Prostate gland (tissue), 2 donors: ENCODE results near the gene METRNL.

Source experiments
- CTCF ChIP-seq, 4 experiments: fragments of 200-600 bp in 2 of 4; fragments of 450-650 bp in 2 of 4; sonication (generic) in 2 of 4; IDR thresholded peaks; 1 replicate in 3 of 4; 2 replicates in 1 of 4; pipeline ENCODE4 v1.5.1; 2016 to 2019; ENCODE audit warnings: antibody characterized with exemption in 4 of 4, mild to moderate bottlenecking in 2 of 4, moderate library complexity in 2 of 4
- POLR2AphosphoS5 ChIP-seq: sonication (generic); formaldehyde crosslinking; IDR thresholded peaks from one replicate; pipeline ENCODE4 v1.6.1; 2017; ENCODE audit warnings: antibody characterized with exemption

GRCh38 chr17:83116311-83116771 lies 36.9 kb downstream of the METRNL start:
- TF ChIP-seq CTCF (IDR thresholded peaks at IDR 0.05) (no peak), POLR2AphosphoS5 (no peak)
